NCI-H526 (cell line): ENCODE measurements around the gene PEX26.
"Not testable (repeated sequence)": the region's sequence is repeated elsewhere in the genome, so short reads cannot be mapped to it uniquely, and the experiment has no call there.

Experiments used
- DNase-seq, 2 experiments: peaks; one replicate each; lab custom pipeline; 2025; lab: John Stamatoyannopoulos, UW

PEX26 gene

GRCh38 chr22:18077639-18078328, at the start of gene PEX26:
Gene PEX26 (plus strand): TSS chr22:18077990. CDS start chr22:18078377, 387 bp downstream.
- DNase-seq, result peak; percentile 77 to 94

GRCh38 chr22:18028817-18029527, 48.8 kb upstream of the PEX26 start:
- no peak for DNase-seq

GRCh38 chr22:18029686-18030267, 48.0 kb upstream of the PEX26 start:
- no peak for DNase-seq

GRCh38 chr22:18031695-18032454, 45.9 kb upstream of the PEX26 start:
- DNase-seq, result no peak

GRCh38 chr22:18032455-18033101, 45.2 kb upstream of the PEX26 start:
- no peak for DNase-seq

GRCh38 chr22:18033204-18033998, 44.4 kb upstream of the PEX26 start:
- DNase-seq, result no peak

- DNase-seq, result no peak
Measured at GRCh38 chr22:18034076-18034475, 43.7 kb upstream of the PEX26 start.

- DNase-seq, result no peak
Measured at GRCh38 chr22:18035751-18036150, 42.0 kb upstream of the PEX26 start.

GRCh38 chr22:18040898-18041297, 36.9 kb upstream of the PEX26 start:
- not testable (repeated sequence) for DNase-seq

GRCh38 chr22:18042685-18043084, 35.1 kb upstream of the PEX26 start:
- no peak for DNase-seq

GRCh38 chr22:18044548-18045271, 33.1 kb upstream of the PEX26 start:
- no peak for DNase-seq

GRCh38 chr22:18045794-18046193, 32.0 kb upstream of the PEX26 start:
- DNase-seq, result no peak

GRCh38 chr22:18048041-18048440, 29.7 kb upstream of the PEX26 start:
- DNase-seq, result no peak

GRCh38 chr22:18048441-18048898, 29.3 kb upstream of the PEX26 start:
- no peak for DNase-seq

GRCh38 chr22:18050065-18050464, 27.7 kb upstream of the PEX26 start:
- DNase-seq, result no peak

- DNase-seq, result not testable (repeated sequence)
Measured at GRCh38 chr22:18051113-18051512, 26.7 kb upstream of the PEX26 start.

- DNase-seq, result not testable (repeated sequence)
Measured at GRCh38 chr22:18053216-18053946, 24.4 kb upstream of the PEX26 start.

- no peak for DNase-seq
Measured at GRCh38 chr22:18055619-18056160, 22.1 kb upstream of the PEX26 start.

- peak; percentile 69 to 73 for DNase-seq
Measured at GRCh38 chr22:18056161-18056666, 21.6 kb upstream of the PEX26 start.
